Thymus (tissue), 14 donors: ENCODE results near the gene PCNA. TPM values are rescaled to one million over a fixed set of nuclear protein-coding genes. Genes with fewer than 3 reads are reported as not detected.

Experiments used
- DNase-seq, 9 donors: peaks; one replicate each; pipeline ENCODE4 v3.0.0-alpha.2; 2013; ENCODE audit warnings: low spot score in 9 of 9, low read depth in 6 of 9, missing footprints in 1 of 9
- H3K27ac ChIP-seq, 2 donors: one replicate each; pipeline ENCODE4 v1.5.1; 2013; ENCODE audit warnings: control low read depth in 1 of 2, low read depth in 1 of 2, low read length in 1 of 2, mild to moderate bottlenecking in 1 of 2, moderate library complexity in 1 of 2
- H3K27me3 ChIP-seq, 2 donors: one replicate each; pipeline ENCODE4 v1.5.1; 2013; ENCODE audit warnings: low read length in 1 of 2; ENCODE audit not compliant: control insufficient read depth in 2 of 2, insufficient read depth in 1 of 2
- H3K36me3 ChIP-seq, 2 donors: one replicate each; pipeline ENCODE4 v1.5.1; 2013; ENCODE audit warnings: low read length in 1 of 2, mild to moderate bottlenecking in 1 of 2, moderate library complexity in 1 of 2; ENCODE audit not compliant: control insufficient read depth in 2 of 2, insufficient read depth in 2 of 2
- H3K4me1 ChIP-seq, 2 donors: one replicate each; pipeline ENCODE4 v1.5.1; 2013; ENCODE audit warnings: low read length in 2 of 2; ENCODE audit not compliant: control insufficient read depth in 2 of 2, insufficient read depth in 2 of 2
- H3K4me3 ChIP-seq, 2 donors: one replicate each; pipeline ENCODE4 v1.5.1; 2013; ENCODE audit warnings: low read length in 2 of 2, control low read depth in 1 of 2, mild to moderate bottlenecking in 1 of 2
- H3K9me3 ChIP-seq, 2 donors: one replicate each; pipeline ENCODE4 v1.5.1; 2013; ENCODE audit warnings: low read length in 1 of 2, mild to moderate bottlenecking in 1 of 2; ENCODE audit not compliant: control insufficient read depth in 2 of 2, insufficient read depth in 1 of 2
- WGBS: extraction: QIAGEN DNeasy Blood & Tissue Kit; methylation state at CpG from one replicate; pipeline ENCODE4 v1.1.7; 2013; 5-methylcytosine and 5-hydroxymethylcytosine counted together
- long read RNA-seq, 10 donors: transcript quantifications; one replicate each; lab custom pipeline, GENCODE V29; 2026
- polyA plus RNA-seq: library from polyadenylated mRNA; stranded (reverse); fragments of 200-250 nt; gene quantifications from one replicate; pipeline ENCODE4 v1.2.3, GENCODE V29; 2013
- total RNA-seq: library from RNA; stranded (reverse); fragments of 120-200 nt; gene quantifications from one replicate; pipeline ENCODE4 v1.2.4, GENCODE V29; 2013
- donor health status: healthy.

Gene PCNA
- total RNA-seq (330 TPM), polyA plus RNA-seq (75.4 TPM)
- long read RNA-seq, donor 1, transcript PCNA-201 (6 exons, 1,344 nt): major isoform, 11 of 11 reads
- long read RNA-seq, donor 1, partial matches to known transcripts: 0 of 11 reads
- long read RNA-seq, donor 1, other reads (novel, unspliced or antisense): 0 of 11 reads
- long read RNA-seq, donor 2, transcript PCNA-202 (7 exons, 1,359 nt): minor isoform, 11 of 189 reads
- long read RNA-seq, donor 2, transcript PCNA-201 (6 exons, 1,344 nt): major isoform, 153 of 189 reads
- long read RNA-seq, donor 2, partial matches to known transcripts: 25 of 189 reads
- long read RNA-seq, donor 2, other reads (novel, unspliced or antisense): 0 of 189 reads
- long read RNA-seq, donor 3, transcript PCNA-201 (6 exons, 1,344 nt): major isoform, 173 of 235 reads
- long read RNA-seq, donor 3, partial matches to known transcripts: 60 of 235 reads
- long read RNA-seq, donor 3, other reads (novel, unspliced or antisense): 0 of 235 reads
- long read RNA-seq, donor 4, transcript PCNA-201 (6 exons, 1,344 nt): major isoform, 38 of 60 reads
- long read RNA-seq, donor 4, partial matches to known transcripts: 20 of 60 reads
- long read RNA-seq, donor 4, other reads (novel, unspliced or antisense): 0 of 60 reads
- long read RNA-seq, donor 5, transcript PCNA-202 (7 exons, 1,359 nt): minor isoform, 8 of 165 reads
- long read RNA-seq, donor 5, transcript PCNA-201 (6 exons, 1,344 nt): major isoform, 135 of 165 reads
- long read RNA-seq, donor 5, partial matches to known transcripts: 22 of 165 reads
- long read RNA-seq, donor 5, other reads (novel, unspliced or antisense): 0 of 165 reads
- long read RNA-seq, donor 6, transcript PCNA-201 (6 exons, 1,344 nt): major isoform, 67 of 89 reads
- long read RNA-seq, donor 6, partial matches to known transcripts: 18 of 89 reads
- long read RNA-seq, donor 6, other reads (novel, unspliced or antisense): 0 of 89 reads
- long read RNA-seq, donor 7, transcript PCNA-201 (6 exons, 1,344 nt): major isoform, 79 of 90 reads
- long read RNA-seq, donor 7, transcript PCNA-202 (7 exons, 1,359 nt): minor isoform, 5 of 90 reads
- long read RNA-seq, donor 7, partial matches to known transcripts: 6 of 90 reads
- long read RNA-seq, donor 7, other reads (novel, unspliced or antisense): 0 of 90 reads
- long read RNA-seq, donor 8, transcript PCNA-201 (6 exons, 1,344 nt): major isoform, 50 of 51 reads
- long read RNA-seq, donor 8, partial matches to known transcripts: 0 of 51 reads
- long read RNA-seq, donor 8, other reads (novel, unspliced or antisense): 0 of 51 reads
- long read RNA-seq, donor 9, transcript PCNA-201 (6 exons, 1,344 nt): major isoform, 67 of 82 reads
- long read RNA-seq, donor 9, partial matches to known transcripts: 12 of 82 reads
- long read RNA-seq, donor 9, other reads (novel, unspliced or antisense): 0 of 82 reads
- long read RNA-seq, donor 10, transcript PCNA-201 (6 exons, 1,344 nt): major isoform, 62 of 70 reads
- long read RNA-seq, donor 10, partial matches to known transcripts: 5 of 70 reads
- long read RNA-seq, donor 10, other reads (novel, unspliced or antisense): 0 of 70 reads

DNA sequence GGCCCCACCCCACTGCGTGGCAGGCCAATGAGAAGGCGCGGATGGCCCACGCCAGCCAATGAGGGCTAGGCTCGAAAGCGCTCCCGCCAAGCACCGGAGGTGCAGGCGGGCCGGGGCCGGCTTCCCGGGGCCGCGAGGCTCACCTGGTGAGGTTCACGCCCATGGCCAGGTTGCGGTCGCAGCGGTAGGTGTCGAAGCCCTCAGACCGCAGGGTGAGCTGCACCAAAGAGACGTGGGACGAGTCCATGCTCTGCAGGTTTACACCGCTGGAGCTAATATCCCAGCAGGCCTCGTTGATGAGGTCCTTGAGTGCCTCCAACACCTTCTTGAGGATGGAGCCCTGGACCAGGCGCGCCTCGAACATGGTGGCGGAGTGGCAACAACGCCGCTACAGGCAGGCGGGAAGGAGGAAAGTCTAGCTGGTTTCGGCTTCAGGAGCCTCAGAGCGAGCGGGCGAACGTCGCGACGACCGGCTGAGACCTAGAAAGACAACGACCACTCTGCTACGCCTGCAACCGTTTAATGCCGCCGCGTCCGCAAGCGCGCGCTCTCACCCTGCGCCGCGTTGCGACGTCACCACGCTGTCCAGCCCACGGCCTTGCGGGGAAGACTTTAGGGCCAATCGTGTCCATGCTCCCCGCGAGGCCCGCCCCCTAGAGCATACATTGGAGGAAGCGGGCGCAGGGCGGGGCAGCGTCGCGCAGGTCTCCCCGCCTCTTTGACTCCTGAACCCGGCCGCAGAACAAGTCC, at the start of gene PCNA:
Gene PCNA, minus strand, starts transcription at position 524 of the 750 bp plus-strand sequence. Its CDS starts 160 bp downstream, at position 364.
- Histone ChIP-seq H3K4me1 (peaks cover 12 to 22% of the 10 kb centered on the region in 2 donors), H3K9me3 (no peaks in the 10 kb centered on the region), H3K27ac (peak within 1 kb of the TSS; percentile 98 to 99), H3K27me3 (no peaks in the 10 kb centered on the region), H3K36me3 (peaks cover 8 to 39% of the 10 kb centered on the region in 2 donors), H3K4me3 (peak within 1 kb of the TSS; percentile 65 to 90)
- WGBS: under 1% methylated on average over 71 of the region's 71 CpGs
- DNase-seq: peak; percentile 88 to 98 (median 96)

DNA sequence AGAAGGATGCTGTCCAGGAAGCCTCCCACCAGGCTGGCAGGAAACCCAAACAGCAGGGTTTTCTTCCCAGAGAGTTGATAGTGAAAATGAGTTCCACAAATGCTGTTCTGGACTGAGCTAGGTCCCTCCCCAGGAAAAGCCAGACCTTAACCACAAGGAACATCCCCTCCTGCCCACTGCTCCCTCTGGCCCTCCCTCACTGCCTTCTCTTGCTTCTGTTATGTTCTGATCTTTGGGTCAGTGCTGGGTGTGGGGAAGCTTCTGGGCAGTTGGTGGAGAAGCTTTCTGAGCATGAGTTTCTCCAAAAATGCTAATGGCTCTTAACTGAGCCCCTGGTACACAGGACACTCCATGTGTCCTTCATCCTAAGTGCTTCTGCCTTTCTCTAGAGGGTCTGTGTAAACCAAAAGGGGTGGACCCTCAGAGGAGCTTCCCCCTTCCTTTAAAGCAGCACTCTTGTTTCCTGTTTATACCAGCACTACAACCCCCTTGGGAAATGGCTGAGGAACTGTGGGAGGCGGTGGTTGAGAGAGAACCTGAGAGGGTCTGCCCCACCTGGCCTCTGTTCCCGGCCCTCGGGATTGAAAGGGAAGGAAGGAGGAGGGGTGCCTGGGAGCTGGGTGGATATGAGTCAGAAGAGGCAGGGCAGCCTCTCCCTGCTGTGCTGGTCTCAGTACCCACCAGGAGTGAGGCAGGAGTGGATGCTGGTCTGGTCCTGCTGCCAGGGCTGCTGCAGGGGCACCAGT, 49.1 kb upstream of the PCNA start:
- Histone ChIP-seq H3K9me3 (no peaks in the 10 kb centered on the region), H3K4me3 (no peak overlapping the region), H3K27me3 (no peaks in the 10 kb centered on the region), H3K4me1 (peaks cover 31 to 73% of the 10 kb centered on the region in 2 donors), H3K27ac (peak overlapping the region; percentile 33 to 76), H3K36me3 (peaks cover 9 to 12% of the 10 kb centered on the region in 2 donors)
- WGBS: 4% methylated on average over 3 of the region's 3 CpGs
- peak in 5 of 9 donors; percentile 10 to 60 (median 26) for DNase-seq

DNA sequence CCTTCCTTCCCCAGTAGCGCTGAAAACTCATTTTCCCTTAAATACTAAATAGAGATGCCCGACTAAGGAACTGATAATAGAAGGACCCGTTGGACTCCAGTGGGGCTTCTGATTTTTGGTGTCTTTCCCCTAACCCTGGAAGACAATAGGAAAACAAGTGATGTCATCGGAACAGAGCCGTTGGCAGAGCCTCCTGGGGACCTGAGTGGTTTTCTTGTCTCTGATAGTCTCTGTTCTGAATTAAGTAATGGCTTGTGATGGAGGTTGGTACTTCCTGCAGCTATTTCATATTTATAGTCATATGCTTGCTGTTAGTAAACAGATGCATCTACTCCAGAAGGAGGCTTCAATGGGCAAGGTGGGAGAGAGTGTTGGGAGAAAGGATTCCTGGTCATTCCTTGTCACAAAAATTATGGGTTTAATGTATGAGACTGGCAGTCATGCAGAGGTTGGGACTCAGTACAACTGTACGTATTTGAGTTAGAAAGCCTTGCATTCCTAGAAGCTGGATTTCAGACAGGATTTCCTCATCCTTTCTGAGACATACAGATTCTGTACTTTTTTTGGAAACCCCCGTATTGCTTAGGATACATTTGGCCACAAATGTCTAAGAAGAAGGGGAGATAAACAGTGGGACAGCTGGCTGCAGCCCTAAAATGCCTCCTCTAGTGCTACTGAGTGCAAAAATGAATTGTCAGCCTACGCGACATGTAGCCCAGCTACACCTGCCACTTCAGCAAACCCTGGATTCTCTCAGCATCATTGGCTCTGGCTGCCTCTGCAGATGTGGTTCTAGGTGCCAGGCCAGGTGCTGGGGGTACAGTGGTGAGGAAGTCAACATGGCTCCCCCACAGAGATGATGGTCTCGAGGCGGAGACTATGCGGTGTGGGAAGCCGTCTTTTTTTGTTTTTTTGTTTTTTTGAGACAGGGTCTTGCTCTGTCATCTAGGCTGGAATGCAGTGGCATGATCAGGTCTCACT, 45.2 kb upstream of the PCNA start:
- Histone ChIP-seq H3K27me3 (no peaks in the 10 kb centered on the region), H3K27ac (peak overlapping the region in 1 of 2 donors; percentile 80), H3K4me3 (no peak overlapping the region), H3K36me3 (no peaks in the 10 kb centered on the region), H3K4me1 (peaks cover 26 to 43% of the 10 kb centered on the region in 2 donors), H3K9me3 (no peaks in the 10 kb centered on the region)
- peak in 5 of 9 donors; percentile 27 to 74 (median 48) for DNase-seq
- WGBS: 69% methylated on average over 13 of the region's 13 CpGs

DNA sequence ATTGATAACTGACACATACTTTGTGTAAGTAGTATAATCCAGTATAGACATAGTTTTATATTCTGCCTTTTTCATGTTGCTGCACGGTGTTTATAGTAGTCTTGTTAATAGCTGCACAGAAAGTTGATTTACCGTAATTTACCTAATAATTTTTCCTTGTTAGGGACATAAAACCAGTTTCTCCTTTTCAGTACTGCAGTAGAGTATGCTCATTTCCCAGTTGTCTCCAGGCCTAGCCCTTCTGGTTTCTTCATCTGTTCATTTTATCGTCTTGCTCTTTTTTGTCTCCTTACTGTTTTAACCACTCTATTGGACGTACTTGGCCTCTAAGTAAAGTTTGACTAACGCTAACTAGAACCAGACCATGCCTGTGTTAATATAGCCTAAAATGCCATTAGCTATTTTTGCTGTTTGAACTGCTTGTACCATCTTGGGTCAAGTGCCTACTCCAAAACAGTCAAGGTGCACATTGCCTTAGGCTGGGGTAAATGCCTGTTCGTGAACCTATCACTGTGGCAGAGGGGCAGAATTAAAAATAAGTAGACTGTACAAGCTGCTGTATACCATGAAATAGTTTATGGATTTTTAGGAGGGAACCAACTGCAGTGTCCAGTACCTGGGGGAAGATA, 41.9 kb upstream of the PCNA start:
- Histone ChIP-seq H3K36me3 (no peaks in the 10 kb centered on the region), H3K9me3 (no peaks in the 10 kb centered on the region), H3K4me1 (peaks cover 10 to 20% of the 10 kb centered on the region in 2 donors), H3K4me3 (no peak overlapping the region), H3K27me3 (no peaks in the 10 kb centered on the region), H3K27ac (no peak overlapping the region)
- DNase-seq: no peak
- WGBS: 97% methylated on average over 6 of the region's 6 CpGs

DNA sequence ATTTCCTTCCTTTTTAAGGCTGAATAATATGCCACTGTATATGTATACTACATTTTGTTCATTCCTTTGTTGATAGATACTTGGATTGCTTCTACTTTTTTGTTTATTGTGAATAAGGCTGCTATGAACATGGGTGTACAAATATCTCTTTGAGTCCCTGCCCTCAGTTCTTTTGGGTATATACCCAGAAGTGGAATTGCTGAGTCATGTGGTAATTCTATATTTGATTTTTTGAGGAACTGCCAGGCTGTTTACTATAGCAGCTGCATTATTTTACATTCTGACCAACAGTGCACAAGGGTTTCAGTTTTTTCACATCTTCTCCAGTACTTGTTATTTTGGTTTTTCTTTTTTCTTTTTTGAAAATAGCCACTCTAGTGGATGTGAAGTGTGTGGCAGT, 41.1 kb upstream of the PCNA start:
- no peak overlapping the region for H3K4me3 ChIP-seq
- peaks cover 0 to 3% of the 10 kb centered on the region in 2 donors for H3K36me3 ChIP-seq
- no peaks in the 10 kb centered on the region for H3K27me3 ChIP-seq
- H3K27ac ChIP-seq: no peak overlapping the region
- DNase-seq: no peak
- no peaks in the 10 kb centered on the region for H3K9me3 ChIP-seq
- peaks cover 9 to 17% of the 10 kb centered on the region in 2 donors for H3K4me1 ChIP-seq

DNA sequence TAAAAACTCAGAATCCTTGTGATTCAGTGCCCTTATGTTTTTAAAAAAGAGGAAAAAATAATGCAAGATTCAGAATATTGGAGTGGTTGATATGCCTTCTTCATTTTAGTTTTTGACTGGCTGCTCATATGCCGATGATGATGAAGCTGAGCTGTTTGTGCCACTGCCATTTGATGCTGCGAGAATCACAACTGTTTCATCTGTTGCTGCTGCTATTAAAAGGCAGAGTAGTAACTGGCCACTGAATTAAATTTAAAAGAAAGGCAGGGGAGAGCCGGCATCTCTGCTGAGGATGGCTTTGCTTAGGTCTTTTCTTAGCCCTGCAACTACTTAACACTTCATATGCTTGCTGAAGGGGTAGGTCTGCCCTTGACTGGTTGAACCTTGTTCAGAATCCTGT, 40.2 kb upstream of the PCNA start:
- Histone ChIP-seq H3K4me3 (no peak overlapping the region), H3K27me3 (no peaks in the 10 kb centered on the region), H3K9me3 (no peaks in the 10 kb centered on the region), H3K36me3 (peaks cover 0 to 3% of the 10 kb centered on the region in 2 donors), H3K27ac (no peak overlapping the region), H3K4me1 (peaks cover 5 to 9% of the 10 kb centered on the region in 2 donors)
- WGBS: 92% methylated on average over 3 of the region's 3 CpGs
- no peak for DNase-seq
